ENCODE data around the gene ALPK3. TPM values are rescaled to one million over a fixed set of nuclear protein-coding genes. Genes with fewer than 3 reads are reported as not detected.

ALPK3 gene
- total and polyA plus RNA-seq, 7 experiments from 2014 or later: 0.02 to 0.30 (median 0.19) TPM; not detected in 1

- H3K36me3 ChIP-seq (ENCODE audit: control insufficient read depth in 2 of 3, insufficient read depth in 3 of 3, low read length in 3 of 3): no peaks in the 10 kb centered on the region
- no peaks in the 10 kb centered on the region for H3K4me1 ChIP-seq (ENCODE audit: control insufficient read depth in 2 of 2, insufficient read depth in 2 of 2, low read length in 2 of 2)
- intact Hi-C loops (cut with micrococcal nuclease): no loop called here
- H3K27me3 ChIP-seq (ENCODE audit: control insufficient read depth in 2 of 2, insufficient read depth in 2 of 2, low read length in 2 of 2): no peaks in the 10 kb centered on the region
- ChIA-PET POLR2A (no interaction called here), CTCF (no interaction called here)
- Mint-ChIP-seq H3K36me3 (peaks cover 0 to 5% (median 0%) of the 10 kb centered on the region in 5 donors), H3K4me3 (no peak overlapping the region), H3K9me3 (peaks cover 0 to 20% (median 4%) of the 10 kb centered on the region in 11 donors), H3K27me3 (peaks cover 0 to 22% (median 4%) of the 10 kb centered on the region in 5 donors), H3K27ac (no peak overlapping the region), H3K4me1 (no peaks in the 10 kb centered on the region)
- no peak overlapping the region for H3K27ac ChIP-seq (ENCODE audit: low read depth, low read length)
- H3K9me3 ChIP-seq (ENCODE audit: control insufficient read depth in 2 of 3, low read length in 3 of 3): no peaks in the 10 kb centered on the region
- DNase-seq (no peak), ATAC-seq (no peak)
- H3K4me3 ChIP-seq (ENCODE audit: low read length): no peak overlapping the region
Observed at GRCh38 chr15:84898761-84899160, 81.6 kb downstream of the ALPK3 start.

- intact Hi-C loops (cut with micrococcal nuclease): no loop called here
- H3K9me3 Mint-ChIP-seq: peaks cover 0 to 20% (median 4%) of the 10 kb centered on the region in 11 donors
- no peak for ATAC-seq
- H3K36me3 ChIP-seq (ENCODE audit: control insufficient read depth in 2 of 3, insufficient read depth in 3 of 3, low read length in 3 of 3): no peaks in the 10 kb centered on the region
- POLR2A ChIA-PET: no interaction called here
- DNase-seq: no peak
- H3K27me3 ChIP-seq (ENCODE audit: control insufficient read depth in 2 of 2, insufficient read depth in 2 of 2, low read length in 2 of 2): no peaks in the 10 kb centered on the region
- peaks cover 0 to 22% (median 4%) of the 10 kb centered on the region in 5 donors for H3K27me3 Mint-ChIP-seq
- no peak overlapping the region for H3K27ac ChIP-seq (ENCODE audit: low read depth, low read length)
- no peak overlapping the region for H3K27ac Mint-ChIP-seq
- H3K4me3 Mint-ChIP-seq: no peak overlapping the region
- no peaks in the 10 kb centered on the region for H3K4me1 ChIP-seq (ENCODE audit: control insufficient read depth in 2 of 2, insufficient read depth in 2 of 2, low read length in 2 of 2)
- H3K9me3 ChIP-seq (ENCODE audit: control insufficient read depth in 2 of 3, low read length in 3 of 3): no peaks in the 10 kb centered on the region
- H3K4me3 ChIP-seq (ENCODE audit: low read length): no peak overlapping the region
- CTCF ChIA-PET: no interaction called here
- no peaks in the 10 kb centered on the region for H3K4me1 Mint-ChIP-seq
- H3K36me3 Mint-ChIP-seq: peaks cover 0 to 5% (median 0%) of the 10 kb centered on the region in 5 donors
Observed at GRCh38 chr15:84899750-84900149, 82.6 kb downstream of the ALPK3 start.

- no peak overlapping the region for H3K27ac Mint-ChIP-seq
- Histone ChIP-seq H3K27ac (ENCODE audit: low read depth, low read length) (no peak overlapping the region), H3K4me1 (ENCODE audit: control insufficient read depth in 2 of 2, insufficient read depth in 2 of 2, low read length in 2 of 2) (no peaks in the 10 kb centered on the region), H3K36me3 (ENCODE audit: control insufficient read depth in 2 of 3, insufficient read depth in 3 of 3, low read length in 3 of 3) (no peaks in the 10 kb centered on the region), H3K9me3 (ENCODE audit: control insufficient read depth in 2 of 3, low read length in 3 of 3) (no peaks in the 10 kb centered on the region), H3K4me3 (ENCODE audit: low read length) (no peak overlapping the region), H3K27me3 (ENCODE audit: control insufficient read depth in 2 of 2, insufficient read depth in 2 of 2, low read length in 2 of 2) (no peaks in the 10 kb centered on the region)
- H3K4me3 Mint-ChIP-seq: no peak overlapping the region
- intact Hi-C loops (cut with micrococcal nuclease): no loop called here
- DNase-seq: no peak
- peaks cover 0 to 22% (median 3%) of the 10 kb centered on the region in 5 donors for H3K27me3 Mint-ChIP-seq
- CTCF ChIA-PET: no interaction called here
- peaks cover 0 to 5% (median 0%) of the 10 kb centered on the region in 5 donors for H3K36me3 Mint-ChIP-seq
- H3K9me3 Mint-ChIP-seq: peaks cover 0 to 20% (median 4%) of the 10 kb centered on the region in 11 donors
- no peak for ATAC-seq
- POLR2A ChIA-PET: no interaction called here
- no peaks in the 10 kb centered on the region for H3K4me1 Mint-ChIP-seq
Observed at GRCh38 chr15:84901540-84901939, 84.4 kb downstream of the ALPK3 start.

GRCh38 chr15:84903751-84904150 is 86.6 kb downstream of the ALPK3 start:
- ATAC-seq (no peak), DNase-seq (no peak)
- intact Hi-C loops (cut with micrococcal nuclease): no loop called here
- H3K4me1 ChIP-seq (ENCODE audit: control insufficient read depth in 2 of 2, insufficient read depth in 2 of 2, low read length in 2 of 2): no peaks in the 10 kb centered on the region
- Mint-ChIP-seq H3K27me3 (peaks cover 0 to 13% (median 0%) of the 10 kb centered on the region in 5 donors), H3K9me3 (peaks cover 0 to 20% (median 2%) of the 10 kb centered on the region in 11 donors), H3K36me3 (peaks cover 0 to 3% (median 0%) of the 10 kb centered on the region in 5 donors), H3K4me3 (no peak overlapping the region), H3K4me1 (no peaks in the 10 kb centered on the region), H3K27ac (no peak overlapping the region)
- ChIA-PET POLR2A (no interaction called here), CTCF (no interaction called here)
- H3K27me3 ChIP-seq (ENCODE audit: control insufficient read depth in 2 of 2, insufficient read depth in 2 of 2, low read length in 2 of 2): no peaks in the 10 kb centered on the region
- no peak overlapping the region for H3K4me3 ChIP-seq (ENCODE audit: low read length)
- no peak overlapping the region for H3K27ac ChIP-seq (ENCODE audit: low read depth, low read length)
- H3K36me3 ChIP-seq (ENCODE audit: control insufficient read depth in 2 of 3, insufficient read depth in 3 of 3, low read length in 3 of 3): no peaks in the 10 kb centered on the region
- H3K9me3 ChIP-seq (ENCODE audit: control insufficient read depth in 2 of 3, low read length in 3 of 3): no peaks in the 10 kb centered on the region

- CTCF ChIA-PET: no interaction called here
- Histone ChIP-seq H3K9me3 (ENCODE audit: control insufficient read depth in 2 of 3, low read length in 3 of 3) (no peaks in the 10 kb centered on the region), H3K4me3 (ENCODE audit: low read length) (no peak overlapping the region), H3K27ac (ENCODE audit: low read depth, low read length) (no peak overlapping the region), H3K4me1 (ENCODE audit: control insufficient read depth in 2 of 2, insufficient read depth in 2 of 2, low read length in 2 of 2) (no peaks in the 10 kb centered on the region), H3K36me3 (ENCODE audit: control insufficient read depth in 2 of 3, insufficient read depth in 3 of 3, low read length in 3 of 3) (no peaks in the 10 kb centered on the region), H3K27me3 (ENCODE audit: control insufficient read depth in 2 of 2, insufficient read depth in 2 of 2, low read length in 2 of 2) (no peaks in the 10 kb centered on the region)
- no peak overlapping the region for H3K4me3 Mint-ChIP-seq
- H3K4me1 Mint-ChIP-seq: no peaks in the 10 kb centered on the region
- peaks cover 0 to 7% (median 0%) of the 10 kb centered on the region in 5 donors for H3K27me3 Mint-ChIP-seq
- no peak for DNase-seq
- ATAC-seq: no peak
- intact Hi-C loops (cut with micrococcal nuclease): no loop called here
- peaks cover 0 to 3% (median 0%) of the 10 kb centered on the region in 5 donors for H3K36me3 Mint-ChIP-seq
- no peak overlapping the region for H3K27ac Mint-ChIP-seq
- H3K9me3 Mint-ChIP-seq: peaks cover 0 to 15% (median 2%) of the 10 kb centered on the region in 11 donors
- POLR2A ChIA-PET: no interaction called here
Observed at GRCh38 chr15:84904419-84904818, 87.3 kb downstream of the ALPK3 start.

GRCh38 chr15:84905016-84905916 is 88.1 kb downstream of the ALPK3 start:
- H3K27me3 Mint-ChIP-seq: peaks cover 0 to 5% (median 0%) of the 10 kb centered on the region in 5 donors
- Histone ChIP-seq H3K36me3 (ENCODE audit: control insufficient read depth in 2 of 3, insufficient read depth in 3 of 3, low read length in 3 of 3) (no peaks in the 10 kb centered on the region), H3K4me3 (ENCODE audit: low read length) (no peak overlapping the region), H3K9me3 (ENCODE audit: control insufficient read depth in 2 of 3, low read length in 3 of 3) (no peaks in the 10 kb centered on the region), H3K4me1 (ENCODE audit: control insufficient read depth in 2 of 2, insufficient read depth in 2 of 2, low read length in 2 of 2) (no peaks in the 10 kb centered on the region), H3K27ac (ENCODE audit: low read depth, low read length) (no peak overlapping the region), H3K27me3 (ENCODE audit: control insufficient read depth in 2 of 2, insufficient read depth in 2 of 2, low read length in 2 of 2) (no peaks in the 10 kb centered on the region)
- POLR2A ChIA-PET: no interaction called here
- H3K4me1 Mint-ChIP-seq: no peaks in the 10 kb centered on the region
- no peak for DNase-seq
- no peak overlapping the region for H3K4me3 Mint-ChIP-seq
- ATAC-seq: no peak
- intact Hi-C loops (cut with micrococcal nuclease): no loop called here
- no peak overlapping the region for H3K27ac Mint-ChIP-seq
- peaks cover 0 to 10% (median 0%) of the 10 kb centered on the region in 11 donors for H3K9me3 Mint-ChIP-seq
- H3K36me3 Mint-ChIP-seq: peaks cover 0 to 3% (median 0%) of the 10 kb centered on the region in 5 donors
- CTCF ChIA-PET: no interaction called here

- H3K9me3 Mint-ChIP-seq: no peaks in the 10 kb centered on the region
Observed at GRCh38 chr15:84907731-84908130, 90.6 kb downstream of the ALPK3 start.

More at GRCh38 chr15:84907731-84908130, 90.6 kb downstream of the ALPK3 start:
- no peak overlapping the region for H3K4me3 ChIP-seq (ENCODE audit: low read length)
- no peak overlapping the region for H3K27ac ChIP-seq (ENCODE audit: low read depth, low read length)
- no peaks in the 10 kb centered on the region for H3K36me3 ChIP-seq (ENCODE audit: control insufficient read depth in 2 of 3, insufficient read depth in 3 of 3, low read length in 3 of 3)
- ChIA-PET POLR2A (interaction anchor here (0.6 kb wide), 1 partner anchor 64 kb away, joined by 3 read pairs; no protein-coding TSS in a partner anchor), CTCF (no interaction called here)
- no peaks in the 10 kb centered on the region for H3K27me3 ChIP-seq (ENCODE audit: control insufficient read depth in 2 of 2, insufficient read depth in 2 of 2, low read length in 2 of 2)
- intact Hi-C loops (cut with micrococcal nuclease): no loop called here
- no peak for ATAC-seq
- H3K4me3 Mint-ChIP-seq: no peak overlapping the region
- no peak overlapping the region for H3K27ac Mint-ChIP-seq
- peaks cover 0 to 11% (median 0%) of the 10 kb centered on the region in 7 donors for H3K4me1 Mint-ChIP-seq
- DNase-seq: no peak
- no peaks in the 10 kb centered on the region for H3K36me3 Mint-ChIP-seq
- no peaks in the 10 kb centered on the region for H3K9me3 ChIP-seq (ENCODE audit: control insufficient read depth in 2 of 3, low read length in 3 of 3)
- no peaks in the 10 kb centered on the region for H3K4me1 ChIP-seq (ENCODE audit: control insufficient read depth in 2 of 2, insufficient read depth in 2 of 2, low read length in 2 of 2)
- H3K27me3 Mint-ChIP-seq: peaks cover 0 to 3% (median 0%) of the 10 kb centered on the region in 5 donors
